ENCODE data around the gene ARPC5L. TPM values are rescaled to one million over a fixed set of nuclear protein-coding genes. Genes with fewer than 3 reads are reported as not detected.
"Not testable (repeated sequence)": the region's sequence is repeated elsewhere in the genome, so short reads cannot be mapped to it uniquely, and the experiment has no call there.

ARPC5L gene
- total RNA-seq, 1 experiment from 2014 or later = 56.8 TPM

GRCh38 chr9:124897570-124898460 is 35.9 kb downstream of the ARPC5L start:
- Histone ChIP-seq H4K20me1 (ENCODE audit: insufficient read depth, low read depth, low read length) (no peaks in the 10 kb centered on the region), H3K4me1 (ENCODE audit: low read length) (no peaks in the 10 kb centered on the region), H3K27ac (ENCODE audit: low read length) (no peak overlapping the region), H3K36me3 (ENCODE audit: insufficient read depth, low read length) (peaks cover 6% of the 10 kb centered on the region; the same call in 1 of the 2 replicates), H3K9ac (ENCODE audit: low read length) (no peak overlapping the region), H3K27me3 (ENCODE audit: low read length) (no peaks in the 10 kb centered on the region), H3K9me3 (ENCODE audit: low read length) (no peaks in the 10 kb centered on the region), H3K4me2 (ENCODE audit: low read depth, low read length, poor library complexity, severe bottlenecking) (no peak overlapping the region), H2AFZ (ENCODE audit: low read length) (no peak overlapping the region), H3K4me3 (ENCODE audit: low read length) (no peak overlapping the region), H3K79me2 (ENCODE audit: low read length) (0 out of 2 replicates have a peak, but pooled peaks cover 3% of the 10 kb centered on the region), H3K9me2 (replicated peaks; ENCODE audit: insufficient read depth, low read length) (no peaks in the 10 kb centered on the region)
- DNase-seq = no peak

- Histone ChIP-seq H3K9me3 (ENCODE audit: low read length) (no peaks in the 10 kb centered on the region), H3K36me3 (ENCODE audit: insufficient read depth, low read length) (peaks cover 6% of the 10 kb centered on the region; the same call in 1 of the 2 replicates), H4K20me1 (ENCODE audit: insufficient read depth, low read depth, low read length) (no peaks in the 10 kb centered on the region), H3K4me1 (ENCODE audit: low read length) (no peaks in the 10 kb centered on the region), H3K4me3 (ENCODE audit: low read length) (no peak overlapping the region), H2AFZ (ENCODE audit: low read length) (no peak overlapping the region), H3K9ac (ENCODE audit: low read length) (no peak overlapping the region), H3K4me2 (ENCODE audit: low read depth, low read length, poor library complexity, severe bottlenecking) (no peak overlapping the region), H3K27me3 (ENCODE audit: low read length) (no peaks in the 10 kb centered on the region), H3K9me2 (replicated peaks; ENCODE audit: insufficient read depth, low read length) (no peaks in the 10 kb centered on the region), H3K79me2 (ENCODE audit: low read length) (0 out of 2 replicates have a peak, but pooled peaks cover 1% of the 10 kb centered on the region), H3K27ac (ENCODE audit: low read length) (no peak overlapping the region)
- no peak for DNase-seq
These were observed 37.9 kb downstream of the ARPC5L start for GRCh38 chr9:124899845-124900244.

DNA sequence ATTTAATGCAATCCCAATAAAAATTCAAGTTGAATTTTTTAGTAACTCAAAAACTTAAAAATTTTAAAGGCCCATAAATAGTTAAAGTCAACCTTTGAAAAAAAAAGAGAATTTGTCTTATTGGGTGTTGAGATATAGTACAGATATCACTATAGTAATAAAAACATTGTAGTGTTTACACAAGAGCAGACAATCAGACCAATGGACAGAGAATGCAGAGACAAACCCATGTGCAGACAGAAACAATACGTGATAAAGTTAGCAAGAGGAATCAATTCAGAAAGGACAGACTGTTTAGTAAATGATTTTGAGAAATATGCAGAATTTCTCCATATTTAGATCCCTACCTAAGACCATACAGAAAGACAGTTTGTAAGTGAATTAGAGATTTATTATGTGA is 45.0 kb downstream of the ARPC5L start:
- no peaks in the 10 kb centered on the region for H3K79me2 ChIP-seq (ENCODE audit: low read length)
- H3K9me2 ChIP-seq (replicated peaks; ENCODE audit: insufficient read depth, low read length) = no peaks in the 10 kb centered on the region
- DNase-seq = no peak
- no peaks in the 10 kb centered on the region for H3K4me1 ChIP-seq (ENCODE audit: low read length)
- no peak overlapping the region for H2AFZ ChIP-seq (ENCODE audit: low read length)
- no peak overlapping the region for H3K4me3 ChIP-seq (ENCODE audit: low read length)
- no peak overlapping the region for H3K27ac ChIP-seq (ENCODE audit: low read length)
- H4K20me1 ChIP-seq (ENCODE audit: insufficient read depth, low read depth, low read length) = no peaks in the 10 kb centered on the region
- no peak overlapping the region for H3K9ac ChIP-seq (ENCODE audit: low read length)
- no peak overlapping the region for H3K4me2 ChIP-seq (ENCODE audit: low read depth, low read length, poor library complexity, severe bottlenecking)
- no peaks in the 10 kb centered on the region; the same call in 1 of the 2 replicates for H3K36me3 ChIP-seq (ENCODE audit: insufficient read depth, low read length)
- no peaks in the 10 kb centered on the region for H3K27me3 ChIP-seq (ENCODE audit: low read length)
- no peaks in the 10 kb centered on the region for H3K9me3 ChIP-seq (ENCODE audit: low read length)

DNA sequence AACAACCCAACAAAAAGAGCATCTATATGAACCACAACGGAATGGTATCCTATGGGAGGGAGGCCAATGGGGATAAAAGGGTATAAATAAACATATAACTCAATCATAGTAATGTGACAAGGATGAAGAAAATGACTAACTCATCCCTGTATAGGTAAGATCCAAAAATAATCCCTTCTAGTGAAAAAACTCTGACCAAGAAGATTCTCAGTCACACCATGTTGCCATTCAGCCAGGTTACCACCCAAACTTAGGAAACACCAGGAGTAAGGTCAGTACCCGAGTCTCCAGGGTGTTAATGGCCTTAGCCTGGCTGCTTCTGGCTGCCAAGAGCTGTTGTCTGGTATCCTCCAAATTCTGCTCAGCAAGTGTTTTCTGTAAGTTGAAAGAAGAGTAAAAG is 46.2 kb downstream of the ARPC5L start:
- no peaks in the 10 kb centered on the region for H3K9me2 ChIP-seq (replicated peaks; ENCODE audit: insufficient read depth, low read length)
- H3K27ac ChIP-seq (ENCODE audit: low read length) = no peak overlapping the region
- H3K4me2 ChIP-seq (ENCODE audit: low read depth, low read length, poor library complexity, severe bottlenecking) = no peak overlapping the region
- H2AFZ ChIP-seq (ENCODE audit: low read length) = no peak overlapping the region
- no peaks in the 10 kb centered on the region for H3K79me2 ChIP-seq (ENCODE audit: low read length)
- no peak overlapping the region for H3K9ac ChIP-seq (ENCODE audit: low read length)
- H3K9me3 ChIP-seq (ENCODE audit: low read length) = no peaks in the 10 kb centered on the region
- H3K4me3 ChIP-seq (ENCODE audit: low read length) = no peak overlapping the region
- no peaks in the 10 kb centered on the region for H4K20me1 ChIP-seq (ENCODE audit: insufficient read depth, low read depth, low read length)
- no peaks in the 10 kb centered on the region; the same call in 1 of the 2 replicates for H3K36me3 ChIP-seq (ENCODE audit: insufficient read depth, low read length)
- H3K4me1 ChIP-seq (ENCODE audit: low read length) = no peaks in the 10 kb centered on the region
- no peak for DNase-seq
- H3K27me3 ChIP-seq (ENCODE audit: low read length) = no peaks in the 10 kb centered on the region

- H3K9me2 ChIP-seq (replicated peaks; ENCODE audit: insufficient read depth, low read length) = no peaks in the 10 kb centered on the region
- no peaks in the 10 kb centered on the region for H4K20me1 ChIP-seq (ENCODE audit: insufficient read depth, low read depth, low read length)
- H3K36me3 ChIP-seq (ENCODE audit: insufficient read depth, low read length) = no peaks in the 10 kb centered on the region
- no peak overlapping the region for H2AFZ ChIP-seq (ENCODE audit: low read length)
- H3K4me1 ChIP-seq (ENCODE audit: low read length) = no peaks in the 10 kb centered on the region
- H3K79me2 ChIP-seq (ENCODE audit: low read length) = no peaks in the 10 kb centered on the region
- H3K4me2 ChIP-seq (ENCODE audit: low read depth, low read length, poor library complexity, severe bottlenecking) = no peak overlapping the region
- no peak for DNase-seq
- no peak overlapping the region for H3K4me3 ChIP-seq (ENCODE audit: low read length)
- H3K27ac ChIP-seq (ENCODE audit: low read length) = no peak overlapping the region
- no peak overlapping the region for H3K9ac ChIP-seq (ENCODE audit: low read length)
- H3K27me3 ChIP-seq (ENCODE audit: low read length) = no peaks in the 10 kb centered on the region
- H3K9me3 ChIP-seq (ENCODE audit: low read length) = no peaks in the 10 kb centered on the region
These were observed 49.8 kb downstream of the ARPC5L start for GRCh38 chr9:124911766-124912165.

DNA sequence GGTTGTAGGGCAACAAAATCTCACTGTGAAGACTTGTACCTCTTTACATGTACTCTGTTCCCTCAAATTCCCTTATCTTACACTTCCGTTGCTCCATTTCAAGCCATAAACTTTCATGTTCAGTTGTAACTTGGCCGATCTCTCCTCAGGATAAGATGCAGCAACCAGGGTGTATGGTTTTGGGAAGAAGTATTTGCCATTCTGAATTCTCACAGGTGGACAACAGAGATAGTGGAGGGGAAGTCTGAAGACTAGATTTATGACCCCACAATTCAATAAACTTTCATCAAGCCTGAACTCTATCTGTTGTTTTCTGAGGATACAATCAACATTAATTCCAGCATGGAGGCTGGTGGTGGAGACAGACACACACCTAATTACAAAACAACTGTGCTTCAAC is 51.4 kb downstream of the ARPC5L start:
- H3K4me2 ChIP-seq (ENCODE audit: low read depth, low read length, poor library complexity, severe bottlenecking) = no peak overlapping the region
- no peak for DNase-seq

GRCh38 chr9:124914753-124915405 is 52.9 kb downstream of the ARPC5L start:
- Histone ChIP-seq H3K36me3 (ENCODE audit: insufficient read depth, low read length) (peaks cover 4% of the 10 kb centered on the region; the same call in 1 of the 2 replicates), H3K4me2 (ENCODE audit: low read depth, low read length, poor library complexity, severe bottlenecking) (no peak overlapping the region), H3K9me3 (ENCODE audit: low read length) (no peaks in the 10 kb centered on the region), H4K20me1 (ENCODE audit: insufficient read depth, low read depth, low read length) (no peaks in the 10 kb centered on the region), H3K9me2 (replicated peaks; ENCODE audit: insufficient read depth, low read length) (no peaks in the 10 kb centered on the region), H3K79me2 (ENCODE audit: low read length) (no peaks in the 10 kb centered on the region), H3K27me3 (ENCODE audit: low read length) (no peaks in the 10 kb centered on the region), H3K4me3 (ENCODE audit: low read length) (no peak overlapping the region), H2AFZ (ENCODE audit: low read length) (no peak overlapping the region), H3K4me1 (ENCODE audit: low read length) (no peaks in the 10 kb centered on the region), H3K27ac (ENCODE audit: low read length) (no peak overlapping the region), H3K9ac (ENCODE audit: low read length) (no peak overlapping the region)
- DNase-seq = no peak

More for the DNA sequence above, 51.4 kb downstream of the ARPC5L start:
- Histone ChIP-seq H3K9me2 (replicated peaks; ENCODE audit: insufficient read depth, low read length) (no peaks in the 10 kb centered on the region), H3K27me3 (ENCODE audit: low read length) (no peaks in the 10 kb centered on the region), H2AFZ (ENCODE audit: low read length) (no peak overlapping the region), H3K4me1 (ENCODE audit: low read length) (no peaks in the 10 kb centered on the region), H3K4me3 (ENCODE audit: low read length) (no peak overlapping the region), H3K27ac (ENCODE audit: low read length) (no peak overlapping the region), H4K20me1 (ENCODE audit: insufficient read depth, low read depth, low read length) (no peaks in the 10 kb centered on the region), H3K79me2 (ENCODE audit: low read length) (no peaks in the 10 kb centered on the region), H3K36me3 (ENCODE audit: insufficient read depth, low read length) (no peaks in the 10 kb centered on the region; the same call in 1 of the 2 replicates), H3K9ac (ENCODE audit: low read length) (no peak overlapping the region), H3K9me3 (ENCODE audit: low read length) (no peaks in the 10 kb centered on the region)

DNA sequence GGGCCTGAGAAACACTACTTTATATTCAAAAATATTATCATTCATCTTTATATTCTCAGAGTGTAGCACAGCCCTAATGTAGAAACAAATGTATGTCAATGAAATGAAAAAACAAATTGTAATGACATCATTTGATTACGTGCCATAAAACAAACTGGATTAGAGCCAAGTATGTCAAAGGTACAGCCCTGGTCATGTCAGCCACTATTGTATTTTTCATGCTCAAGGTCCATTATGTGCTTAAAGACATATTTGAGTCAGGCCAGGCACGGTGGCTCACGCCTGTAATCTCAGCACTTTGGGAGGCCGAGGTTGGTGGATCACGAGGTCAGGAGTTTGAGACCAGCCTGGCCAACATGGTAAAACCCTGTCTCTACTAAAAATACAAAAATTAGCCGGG is 58.5 kb downstream of the ARPC5L start:
- DNase-seq; H3K79me2 ChIP-seq (ENCODE audit: low read length); H3K27me3 ChIP-seq (ENCODE audit: low read length); H3K4me2 ChIP-seq (ENCODE audit: low read depth, low read length, poor library complexity, severe bottlenecking); H2AFZ ChIP-seq (ENCODE audit: low read length); H3K4me3 ChIP-seq (ENCODE audit: low read length); H3K4me1 ChIP-seq (ENCODE audit: low read length); H3K9ac ChIP-seq (ENCODE audit: low read length); H3K9me3 ChIP-seq (ENCODE audit: low read length); H4K20me1 ChIP-seq (ENCODE audit: insufficient read depth, low read depth, low read length); H3K27ac ChIP-seq (ENCODE audit: low read length); H3K9me2 ChIP-seq (replicated peaks; ENCODE audit: insufficient read depth, low read length): not testable (repeated sequence)
- H3K36me3 ChIP-seq (ENCODE audit: insufficient read depth, low read length) = peaks cover 14% of the 10 kb centered on the region; the same call in 1 of the 2 replicates
